Adrenal gland (tissue), 12 donors: Measurements from ENCODE around the gene TMEM37. TPM values are rescaled to one million over a fixed set of nuclear protein-coding genes. Genes with fewer than 3 reads are reported as not detected.

ENCODE experiments used
- DNase-seq, 7 donors: peaks; one replicate each; pipeline ENCODE4 v3.0.0-alpha.2; 2019 to 2020
- H3K27ac ChIP-seq, 5 donors: fragments of 200-600 bp; sonication (generic) in 4 of 5; 1 replicate in 3 of 5; 2 replicates in 2 of 5; pipeline versions ENCODE4 v1.5.1 to v1.8.0; 2016 to 2020; ENCODE audit warnings: mild to moderate bottlenecking in 1 of 5
- H3K27me3 ChIP-seq: fragments of 200-600 bp; 2 replicates; pipeline ENCODE4 v1.8.0; 2021
- H3K36me3 ChIP-seq, 2 donors: fragments of 200-600 bp; replicated peaks in 1 of 2; 1 replicate in 1 of 2; 2 replicates in 1 of 2; pipeline versions ENCODE4 v1.5.1 to v1.8.0; 2018 to 2022
- H3K4me1 ChIP-seq, 2 donors: fragments of 200-600 bp; replicated peaks in 1 of 2; 1 replicate in 1 of 2; 2 replicates in 1 of 2; pipeline versions ENCODE4 v1.5.1 to v1.8.0; 2018 to 2021
- H3K4me3 ChIP-seq, 4 donors: fragments of 200-600 bp; sonication (generic) in 3 of 4; one replicate each; pipeline ENCODE4 v1.5.1; 2016 to 2018
- H3K9me3 ChIP-seq, 3 donors: fragments of 200-600 bp; sonication (generic) in 1 of 3; replicated peaks in 1 of 3; 1 replicate in 2 of 3; 2 replicates in 1 of 3; pipeline versions ENCODE4 v1.5.1 to v1.8.0; 2016 to 2021
- POLR2A ChIP-seq, 2 donors: fragments of 450-650 bp; IDR thresholded peaks; one replicate each; pipeline ENCODE4 v1.6.1; 2017; ENCODE audit warnings: antibody characterized with exemption in 2 of 2, mild to moderate bottlenecking in 2 of 2, moderate library complexity in 1 of 2
- WGBS, 4 donors: extraction: QIAGEN DNeasy Blood & Tissue Kit in 2 of 4; methylation state at CpG; one replicate each; pipeline versions ENCODE4 v1.1.5 to v1.1.7; 2013 to 2017; 5-methylcytosine and 5-hydroxymethylcytosine counted together
- intact Hi-C, 2 donors: fragments of 100-400 bp; cut with DNase I; formaldehyde crosslinking; loops; one replicate each; pipeline versions ENCODE4 v1.14.1 to v1.15.0; 2022 to 2023
- polyA plus RNA-seq, 3 donors: library from polyadenylated mRNA; stranded (reverse); fragments of 200-250 nt in 2 of 3; fragments of 350-450 nt in 1 of 3; fragmentation: Illumina TruSeq in 1 of 3; extraction: RNeasy Lipid Tissue Mini Kit (QIAGEN cat#74804) in 1 of 3; gene quantifications; one replicate each; pipeline ENCODE4 v1.2.3, GENCODE V29; 2013 to 2014
- total RNA-seq, 9 donors: library from RNA; depleted of rRNA in 4 of 9; stranded (reverse); fragments of >200 nt in 4 of 9; fragments of 120-200 nt in 1 of 9; fragmentation: NEBNext Ultra II Directional in 1 of 9; extraction: Animal tissue kit (Norgen Biotek cat#: 25700) in 1 of 9; gene quantifications; one replicate each; pipeline versions ENCODE4 v1.1.0 to v1.2.4, GENCODE V29; 2013 to 2023
- TF ChIP-seq, protein P1 (sequence below), 6 experiments: fragments of 450-650 bp in 4 of 6; fragments of 200-600 bp in 2 of 6; sonication (generic) in 1 of 6; IDR thresholded peaks; 1 replicate in 5 of 6; 2 replicates in 1 of 6; pipeline versions ENCODE4 v1.5.1 to v1.8.0; 2016 to 2021; ENCODE audit warnings: antibody characterized with exemption in 6 of 6, mild to moderate bottlenecking in 2 of 6, moderate library complexity in 1 of 6
- donor health status: healthy with polysubstance abuse.
- donor health status: Bipolar disorder and iron deficiency.
- donor health status: DM: yes; HTN: yes; CAD: no.
- donor health status: DM: no; HTN: no; CAD: no.
- donor health status: DM: no; HTN: no; CAD: no.
- donor health status: DM: yes; HTN: yes; CAD: no.

Gene TMEM37
- total and polyA plus RNA-seq, 12 donors = 5.5 to 31.8 (median 14.7) TPM

DNA sequence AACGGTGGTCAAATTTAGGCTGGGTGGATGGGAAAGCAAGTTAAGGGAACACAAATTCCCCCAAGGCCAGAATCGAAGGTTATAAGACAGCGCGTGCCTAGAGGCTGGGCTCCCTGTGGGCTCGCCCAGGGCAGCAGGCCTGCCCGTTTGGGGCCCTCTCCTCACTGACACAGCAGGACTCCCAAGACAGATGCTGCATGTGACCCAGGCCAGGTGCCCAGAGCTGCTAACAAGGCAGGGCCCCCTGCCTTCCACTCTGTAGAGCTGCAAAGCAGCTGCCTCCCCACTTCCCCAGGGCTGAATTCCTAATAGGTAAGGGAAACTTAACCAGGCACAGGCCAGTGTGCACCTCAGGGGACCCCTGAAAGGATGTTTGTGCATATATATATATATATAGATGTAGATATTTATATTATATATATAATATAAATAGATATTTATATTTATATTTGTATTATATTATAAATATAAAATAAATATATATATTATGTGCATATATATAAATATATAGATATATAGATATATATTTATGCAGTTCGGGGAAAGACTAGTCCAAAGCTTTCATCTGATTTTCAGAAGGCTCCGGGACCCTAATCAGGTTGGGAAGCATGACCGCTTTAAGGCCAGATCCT, 43.7 kb downstream of the TMEM37 start:
- H3K4me3 ChIP-seq = no peak overlapping the region
- 78 to 84% (median 83%) methylated on average over 7 to 9 of the region's 9 CpGs for WGBS, 4 donors
- H3K27me3 ChIP-seq = no peaks in the 10 kb centered on the region
- no peaks in the 10 kb centered on the region for H3K9me3 ChIP-seq
- H3K4me1 ChIP-seq = peaks cover 0 to 3% of the 10 kb centered on the region in 2 donors
- intact Hi-C loops = no loop called here
- no peak overlapping the region for H3K27ac ChIP-seq
- H3K36me3 ChIP-seq = no peaks in the 10 kb centered on the region
- TF ChIP-seq POLR2A (IDR thresholded peaks at IDR 0.05) = no peak
- TF ChIP-seq, protein P1, sequence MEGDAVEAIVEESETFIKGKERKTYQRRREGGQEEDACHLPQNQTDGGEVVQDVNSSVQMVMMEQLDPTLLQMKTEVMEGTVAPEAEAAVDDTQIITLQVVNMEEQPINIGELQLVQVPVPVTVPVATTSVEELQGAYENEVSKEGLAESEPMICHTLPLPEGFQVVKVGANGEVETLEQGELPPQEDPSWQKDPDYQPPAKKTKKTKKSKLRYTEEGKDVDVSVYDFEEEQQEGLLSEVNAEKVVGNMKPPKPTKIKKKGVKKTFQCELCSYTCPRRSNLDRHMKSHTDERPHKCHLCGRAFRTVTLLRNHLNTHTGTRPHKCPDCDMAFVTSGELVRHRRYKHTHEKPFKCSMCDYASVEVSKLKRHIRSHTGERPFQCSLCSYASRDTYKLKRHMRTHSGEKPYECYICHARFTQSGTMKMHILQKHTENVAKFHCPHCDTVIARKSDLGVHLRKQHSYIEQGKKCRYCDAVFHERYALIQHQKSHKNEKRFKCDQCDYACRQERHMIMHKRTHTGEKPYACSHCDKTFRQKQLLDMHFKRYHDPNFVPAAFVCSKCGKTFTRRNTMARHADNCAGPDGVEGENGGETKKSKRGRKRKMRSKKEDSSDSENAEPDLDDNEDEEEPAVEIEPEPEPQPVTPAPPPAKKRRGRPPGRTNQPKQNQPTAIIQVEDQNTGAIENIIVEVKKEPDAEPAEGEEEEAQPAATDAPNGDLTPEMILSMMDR (IDR thresholded peaks at IDR 0.05) = no peak
- DNase-seq = peak in 2 of 7 donors; percentile 8 to 42

DNA sequence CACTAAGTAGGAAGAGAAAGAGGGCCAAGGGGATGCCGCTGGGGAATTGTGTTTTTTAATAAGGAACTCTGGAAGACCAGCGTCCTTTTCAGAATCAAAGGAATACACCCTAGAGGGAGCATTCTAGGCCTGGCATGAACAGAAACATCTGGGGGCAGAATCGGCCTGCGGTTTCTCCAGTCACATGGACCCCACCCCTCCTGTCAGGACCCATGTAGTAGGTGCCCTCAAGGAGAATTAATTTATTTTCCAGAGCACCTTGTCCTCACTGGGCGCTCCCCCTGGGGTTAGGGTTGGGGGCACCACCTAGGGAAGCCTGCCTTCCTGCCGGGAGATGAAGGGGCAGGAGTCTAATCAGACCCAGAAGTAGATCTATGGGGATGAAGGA, 44.2 kb downstream of the TMEM37 start:
- no peak overlapping the region for H3K4me3 ChIP-seq
- no peaks in the 10 kb centered on the region for H3K36me3 ChIP-seq
- H3K27me3 ChIP-seq = no peaks in the 10 kb centered on the region
- WGBS, 4 donors = 73 to 80% (median 75%) methylated on average over 6 of the region's 6 CpGs
- no peaks in the 10 kb centered on the region for H3K9me3 ChIP-seq
- no peak for TF ChIP-seq POLR2A (IDR thresholded peaks at IDR 0.05)
- TF ChIP-seq, protein P1 (IDR thresholded peaks at IDR 0.05) = no peak
- H3K27ac ChIP-seq = no peak overlapping the region
- peaks cover 0 to 3% of the 10 kb centered on the region in 2 donors for H3K4me1 ChIP-seq
- intact Hi-C loops = loop anchor here (2.0 kb wide), 1 partner anchor 69 kb away; no protein-coding TSS in a partner anchor
- DNase-seq = peak in 1 of 7 donors; percentile 30

DNA sequence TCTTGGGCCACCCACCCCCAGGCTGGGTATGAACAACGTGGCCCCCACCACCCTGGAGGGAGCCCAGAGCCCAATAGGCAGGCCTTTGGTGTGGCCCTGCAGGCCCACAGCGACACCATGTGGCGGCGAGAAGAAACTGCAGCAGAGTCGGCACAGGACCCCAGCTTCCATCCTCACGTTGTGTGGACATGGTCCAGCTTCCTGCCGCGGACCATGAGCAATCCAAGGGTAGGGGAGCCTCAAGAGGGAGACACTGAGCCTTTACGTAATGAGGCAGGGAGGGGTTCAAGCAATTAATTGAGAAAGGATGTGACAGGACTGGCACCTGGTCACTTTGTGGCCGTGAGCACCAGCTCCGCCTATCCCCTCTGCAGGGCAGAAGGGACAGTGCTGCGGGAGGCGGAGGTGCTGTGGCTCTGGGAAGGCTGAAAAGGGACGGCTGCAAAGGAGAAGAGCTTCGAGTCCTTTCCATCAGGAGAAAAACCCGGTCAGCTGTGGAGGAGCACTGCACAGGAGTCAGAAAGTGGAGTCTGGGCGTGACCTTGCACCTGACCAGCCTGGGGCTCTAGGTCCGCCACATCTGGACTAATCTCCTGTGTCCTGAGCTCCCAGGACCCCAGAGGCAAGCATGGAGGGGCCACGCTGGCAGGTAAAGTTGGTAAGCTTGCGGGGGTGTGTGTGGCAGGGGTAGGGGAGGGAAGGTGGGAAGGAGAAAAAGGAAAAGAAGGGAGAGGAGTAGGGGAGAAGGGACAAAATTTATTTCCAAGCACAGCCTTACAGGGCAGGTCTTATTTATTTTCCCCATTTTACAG, 44.9 kb downstream of the TMEM37 start:
- intact Hi-C loops = loop anchor here (2.0 kb wide), 1 partner anchor 70 kb away; no protein-coding TSS in a partner anchor
- peak; percentile 49 to 76 (median 61) for DNase-seq
- Histone ChIP-seq H3K4me1 (peaks cover 0 to 3% of the 10 kb centered on the region in 2 donors), H3K4me3 (peak overlapping the region in 1 of 4 donors; percentile 20), H3K9me3 (no peaks in the 10 kb centered on the region), H3K27ac (no peak overlapping the region), H3K27me3 (no peaks in the 10 kb centered on the region), H3K36me3 (no peaks in the 10 kb centered on the region)
- TF ChIP-seq, protein P1 (IDR thresholded peaks at IDR 0.05) = peak; percentile 93 to 100 (median 96)
- no peak for TF ChIP-seq POLR2A (IDR thresholded peaks at IDR 0.05)
- 22 to 31% (median 23%) methylated on average over 15 to 20 of the region's 20 CpGs for WGBS, 4 donors

DNA sequence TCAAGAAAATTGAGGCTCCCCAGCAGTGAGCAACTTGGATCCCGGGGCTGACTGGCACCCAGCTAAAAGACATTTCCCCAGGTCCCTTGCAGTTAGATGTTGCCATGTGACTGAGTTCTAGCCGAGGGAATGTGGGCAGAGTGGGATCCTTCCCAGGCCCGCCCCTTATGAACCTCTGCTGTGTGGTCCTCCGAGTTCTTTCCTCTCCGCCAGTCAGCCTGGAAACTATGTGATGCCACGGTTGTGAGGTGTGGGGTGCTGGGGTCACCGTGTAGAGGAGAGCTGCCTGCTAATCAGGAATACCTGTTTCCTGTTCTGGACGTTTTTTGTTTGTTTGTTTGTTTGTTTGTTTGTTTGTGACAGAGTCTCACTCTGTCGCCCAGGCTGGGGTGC, 45.5 kb downstream of the TMEM37 start:
- H3K4me3 ChIP-seq = no peak overlapping the region
- H3K4me1 ChIP-seq = peaks cover 0 to 3% of the 10 kb centered on the region in 2 donors
- intact Hi-C loops = loop anchor here (2.0 kb wide), 1 partner anchor 70 kb away; no protein-coding TSS in a partner anchor
- TF ChIP-seq, protein P1 (IDR thresholded peaks at IDR 0.05) = no peak
- TF ChIP-seq POLR2A (IDR thresholded peaks at IDR 0.05) = no peak
- no peaks in the 10 kb centered on the region for H3K9me3 ChIP-seq
- no peak overlapping the region for H3K27ac ChIP-seq
- peak in 3 of 7 donors; percentile 9 to 20 (median 13) for DNase-seq
- no peaks in the 10 kb centered on the region for H3K36me3 ChIP-seq
- H3K27me3 ChIP-seq = no peaks in the 10 kb centered on the region
- 68 to 77% (median 74%) methylated on average over 9 of the region's 9 CpGs for WGBS, 4 donors
